GM19455 (cell line): ENCODE results near the gene ASPRV1.

Experiments
- ATAC-seq: cut with Tn5 transposase; IDR thresholded peaks from one replicate; pipeline ENCODE4 v1.9.1; 2021; ENCODE audit not compliant: unreplicated experiment

Gene ASPRV1

GRCh38 chr2:69943000-69943842 is 18.2 kb downstream of the ASPRV1 start:
- ATAC-seq = no peak

GRCh38 chr2:69940691-69941090 is 20.7 kb downstream of the ASPRV1 start:
- no peak for ATAC-seq

- no peak for ATAC-seq
These were observed 21.7 kb downstream of the ASPRV1 start for GRCh38 chr2:69939722-69940121.

GRCh38 chr2:69937968-69938367 is 23.5 kb downstream of the ASPRV1 start:
- ATAC-seq = no peak

- ATAC-seq = no peak
These were observed 24.5 kb downstream of the ASPRV1 start for GRCh38 chr2:69936906-69937305.

GRCh38 chr2:69935011-69935410 is 26.4 kb downstream of the ASPRV1 start:
- ATAC-seq = no peak

- no peak for ATAC-seq
These were observed 26.9 kb downstream of the ASPRV1 start for GRCh38 chr2:69934614-69934908.

GRCh38 chr2:69933839-69934613 is 27.4 kb downstream of the ASPRV1 start:
- ATAC-seq = no peak

GRCh38 chr2:69933254-69933828 is 28.1 kb downstream of the ASPRV1 start:
- no peak for ATAC-seq

- no peak for ATAC-seq
These were observed 28.9 kb downstream of the ASPRV1 start for GRCh38 chr2:69932596-69932922.

- ATAC-seq = no peak
These were observed 29.4 kb downstream of the ASPRV1 start for GRCh38 chr2:69931832-69932595.

GRCh38 chr2:69926849-69927515 is 34.4 kb downstream of the ASPRV1 start:
- ATAC-seq = no peak

- ATAC-seq = no peak
These were observed 38.3 kb downstream of the ASPRV1 start for GRCh38 chr2:69923116-69923515.

- no peak for ATAC-seq
These were observed 43.0 kb downstream of the ASPRV1 start for GRCh38 chr2:69918401-69918800.

GRCh38 chr2:69917852-69918251 is 43.6 kb downstream of the ASPRV1 start:
- no peak for ATAC-seq

GRCh38 chr2:69916106-69916505 is 45.3 kb downstream of the ASPRV1 start:
- ATAC-seq = no peak

- no peak for ATAC-seq
These were observed 46.2 kb downstream of the ASPRV1 start, which contains the start of gene MXD1 for GRCh38 chr2:69914950-69915945. TSS of gene MXD1 (plus strand) at chr2:69915109. CDS start at chr2:69915331, 222 bp downstream.

- ATAC-seq = peak; percentile 89
These were observed 47.1 kb downstream of the ASPRV1 start for GRCh38 chr2:69914164-69914949.
